Body of pancreas (tissue), 4 donors: ENCODE measurements around the gene SORCS2. TPM values are rescaled to one million over a fixed set of nuclear protein-coding genes. Genes with fewer than 3 reads are reported as not detected.

Source experiments
- microRNA-seq, 2 donors: library from miRNA; unstranded; fragments of <30 nt; microRNA quantifications; one replicate each; pipeline ENCODE4, GENCODE V29; 2016; ENCODE audit warnings: borderline number of aligned reads in 2 of 2, borderline replicate concordance in 2 of 2
- small RNA-seq: library from RNA; depleted of rRNA; stranded (forward); fragments of <200 nt; gene quantifications from one replicate; pipeline ENCODE3, GENCODE V24; 2016
- total RNA-seq, 2 donors: library from RNA; depleted of rRNA; stranded (reverse); fragments of >200 nt; gene quantifications; one replicate each; pipeline ENCODE4 v1.1.0, GENCODE V29; 2016

The SORCS2 gene
- total RNA-seq, 2 donors from 2014 or later: 0.26 to 0.33 TPM

Small RNAs within 50 kb of the gene (microRNA-seq; reads per million reads assigned to microRNA genes)
- gene MIR4274 (0 reads per million in 2 donors), gene MIR4798 (0 reads per million in 2 donors)

Small RNAs within 50 kb of the gene (small RNA-seq; reads per million reads assigned to genes)
- not detected for gene MIR4274
- gene MIR4798: not detected

Other genes starting within 250 kb of the SORCS2 start
- 10 to 100 TPM; 18.1 to 20.0 TPM for gene TADA2B, start 149.2 kb upstream of the SORCS2 start, total RNA-seq
- 10 to 100 TPM in 1 of 2 donors, 1 to 10 TPM in 1; 6.6 to 10.6 TPM for gene GRPEL1, start 124.5 kb upstream of the SORCS2 start, total RNA-seq
- under 1 TPM in 1 of 2 donors, not detected in 1; 0.52 TPM for gene PSAPL1, start 242.4 kb downstream of the SORCS2 start, total RNA-seq